ENCODE data around the gene SCFD2.

Gene SCFD2

DNA sequence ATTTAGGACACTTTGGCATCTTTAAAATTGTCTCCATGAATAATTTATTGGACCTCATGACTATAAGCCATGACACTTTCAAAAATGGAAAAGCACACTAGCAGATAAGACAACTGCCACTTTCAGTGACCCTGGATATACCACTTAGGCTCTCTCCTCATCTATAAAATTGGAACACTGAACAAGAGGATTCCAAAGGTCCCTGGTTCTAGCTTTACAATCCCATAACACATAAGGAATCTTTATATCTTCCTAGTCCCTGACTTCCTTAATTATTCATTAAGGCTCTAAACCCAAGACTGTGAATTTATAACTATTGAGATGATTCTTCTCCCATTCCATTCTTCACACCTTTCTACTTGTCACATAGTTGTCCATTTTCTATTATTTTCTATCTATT lies 190.2 kb downstream of the SCFD2 start:
- TF ChIP-seq, protein P1, sequence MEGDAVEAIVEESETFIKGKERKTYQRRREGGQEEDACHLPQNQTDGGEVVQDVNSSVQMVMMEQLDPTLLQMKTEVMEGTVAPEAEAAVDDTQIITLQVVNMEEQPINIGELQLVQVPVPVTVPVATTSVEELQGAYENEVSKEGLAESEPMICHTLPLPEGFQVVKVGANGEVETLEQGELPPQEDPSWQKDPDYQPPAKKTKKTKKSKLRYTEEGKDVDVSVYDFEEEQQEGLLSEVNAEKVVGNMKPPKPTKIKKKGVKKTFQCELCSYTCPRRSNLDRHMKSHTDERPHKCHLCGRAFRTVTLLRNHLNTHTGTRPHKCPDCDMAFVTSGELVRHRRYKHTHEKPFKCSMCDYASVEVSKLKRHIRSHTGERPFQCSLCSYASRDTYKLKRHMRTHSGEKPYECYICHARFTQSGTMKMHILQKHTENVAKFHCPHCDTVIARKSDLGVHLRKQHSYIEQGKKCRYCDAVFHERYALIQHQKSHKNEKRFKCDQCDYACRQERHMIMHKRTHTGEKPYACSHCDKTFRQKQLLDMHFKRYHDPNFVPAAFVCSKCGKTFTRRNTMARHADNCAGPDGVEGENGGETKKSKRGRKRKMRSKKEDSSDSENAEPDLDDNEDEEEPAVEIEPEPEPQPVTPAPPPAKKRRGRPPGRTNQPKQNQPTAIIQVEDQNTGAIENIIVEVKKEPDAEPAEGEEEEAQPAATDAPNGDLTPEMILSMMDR (IDR thresholded peaks at IDR 0.05; ENCODE audit: borderline replicate concordance, extremely low read depth, low read length, poor library complexity, severe bottlenecking) = no peak
- TF ChIP-seq EZH2 (IDR thresholded peaks at IDR 0.05; ENCODE audit: borderline replicate concordance, low read depth, low read length, severe bottlenecking) = no peak
- H3K27ac ChIP-seq (ENCODE audit: low read length) = no peak overlapping the region
- H3K9ac ChIP-seq (ENCODE audit: low read depth, low read length) = no peak overlapping the region
- no peaks in the 10 kb centered on the region for H3K36me3 ChIP-seq (ENCODE audit: insufficient read depth, low read length)
- no peaks in the 10 kb centered on the region for H3K27me3 ChIP-seq (ENCODE audit: insufficient read depth, low read length, poor library complexity)
- H4K20me1 ChIP-seq (ENCODE audit: insufficient read depth, low read length) = no peaks in the 10 kb centered on the region
- DNase-seq (no peak), ATAC-seq (ENCODE audit: insufficient read depth, low read depth) (no peak)
- H3K79me2 ChIP-seq (ENCODE audit: insufficient read depth, low read length) = no peaks in the 10 kb centered on the region
- peaks cover 15% of the 10 kb centered on the region for H3K4me1 ChIP-seq (ENCODE audit: insufficient read depth, low read length)
- H3K4me3 ChIP-seq (ENCODE audit: low read depth in 1 of 2, low read length in 2 of 2) = no peak overlapping the region
- H3K4me2 ChIP-seq (ENCODE audit: insufficient read depth, low read length) = no peak overlapping the region
- no peak overlapping the region for H2AFZ ChIP-seq (ENCODE audit: low read depth, low read length)
- H3K9me3 ChIP-seq (ENCODE audit: insufficient read depth, low read length, severe bottlenecking) = peaks cover 4% of the 10 kb centered on the region

DNA sequence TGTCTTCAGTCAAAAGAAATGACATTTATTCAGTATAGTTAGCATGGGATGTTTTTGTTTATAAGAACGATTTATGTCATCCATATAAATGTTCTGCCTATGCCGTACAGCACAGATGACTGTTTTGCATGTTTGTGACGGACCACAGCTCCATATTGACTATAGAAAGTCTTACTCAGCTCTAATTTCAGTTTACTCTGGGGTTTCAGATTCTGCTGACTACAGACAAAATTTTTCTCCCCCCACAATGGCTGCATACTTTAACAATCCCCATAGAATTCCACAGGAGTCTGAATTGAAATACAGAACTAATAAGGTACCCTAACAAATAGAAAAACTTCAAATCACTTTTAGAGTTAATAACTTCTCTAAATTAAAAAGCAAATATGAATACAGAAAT lies 191.0 kb downstream of the SCFD2 start:
- peaks cover 4% of the 10 kb centered on the region for H3K9me3 ChIP-seq (ENCODE audit: insufficient read depth, low read length, severe bottlenecking)

DNA sequence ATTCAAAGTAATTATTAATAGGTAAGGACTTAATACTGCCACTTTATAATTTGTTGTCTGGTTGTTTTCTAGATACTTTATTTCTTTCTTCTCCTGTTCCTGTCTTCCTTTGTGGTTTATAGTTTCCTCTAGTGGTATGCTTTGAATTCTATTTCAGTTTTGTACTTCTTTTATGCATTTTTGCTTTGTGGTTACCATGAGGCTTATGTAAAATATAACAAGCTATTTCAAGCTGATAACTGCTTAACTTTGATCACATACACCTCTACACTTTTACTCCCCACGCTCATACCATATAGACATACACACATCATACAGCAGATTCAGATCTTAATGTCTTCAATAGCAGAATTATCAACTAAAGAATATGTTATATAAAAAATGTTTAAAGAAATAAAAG lies 192.3 kb downstream of the SCFD2 start:
- H4K20me1 ChIP-seq (ENCODE audit: insufficient read depth, low read length) = no peaks in the 10 kb centered on the region
- no peak overlapping the region for H2AFZ ChIP-seq (ENCODE audit: low read depth, low read length)
- H3K27ac ChIP-seq (ENCODE audit: low read length) = no peak overlapping the region
- H3K4me2 ChIP-seq (ENCODE audit: insufficient read depth, low read length) = no peak overlapping the region
- ATAC-seq (ENCODE audit: insufficient read depth, low read depth) = peak; percentile 95
- H3K9me3 ChIP-seq (ENCODE audit: insufficient read depth, low read length, severe bottlenecking) = peaks cover 4% of the 10 kb centered on the region
- H3K79me2 ChIP-seq (ENCODE audit: insufficient read depth, low read length) = no peaks in the 10 kb centered on the region
- H3K9ac ChIP-seq (ENCODE audit: low read depth, low read length) = no peak overlapping the region
- H3K36me3 ChIP-seq (ENCODE audit: insufficient read depth, low read length) = no peaks in the 10 kb centered on the region
- no peak for DNase-seq
- peaks cover 15% of the 10 kb centered on the region for H3K4me1 ChIP-seq (ENCODE audit: insufficient read depth, low read length)
- H3K27me3 ChIP-seq (ENCODE audit: insufficient read depth, low read length, poor library complexity) = no peaks in the 10 kb centered on the region
- H3K4me3 ChIP-seq (ENCODE audit: low read depth in 1 of 2, low read length in 2 of 2) = no peak overlapping the region
- TF ChIP-seq, protein P1 (IDR thresholded peaks at IDR 0.05; ENCODE audit: borderline replicate concordance, extremely low read depth, low read length, poor library complexity, severe bottlenecking) = no peak
- no peak for TF ChIP-seq EZH2 (IDR thresholded peaks at IDR 0.05; ENCODE audit: borderline replicate concordance, low read depth, low read length, severe bottlenecking)

More for the DNA sequence above, 191.0 kb downstream of the SCFD2 start:
- DNase-seq (no peak), ATAC-seq (ENCODE audit: insufficient read depth, low read depth) (no peak)
- Histone ChIP-seq H3K27me3 (ENCODE audit: insufficient read depth, low read length, poor library complexity) (no peaks in the 10 kb centered on the region), H3K4me2 (ENCODE audit: insufficient read depth, low read length) (no peak overlapping the region), H4K20me1 (ENCODE audit: insufficient read depth, low read length) (no peaks in the 10 kb centered on the region), H3K9ac (ENCODE audit: low read depth, low read length) (no peak overlapping the region), H3K4me3 (ENCODE audit: low read depth in 1 of 2, low read length in 2 of 2) (no peak overlapping the region), H3K4me1 (ENCODE audit: insufficient read depth, low read length) (peaks cover 15% of the 10 kb centered on the region), H3K27ac (ENCODE audit: low read length) (no peak overlapping the region), H3K79me2 (ENCODE audit: insufficient read depth, low read length) (no peaks in the 10 kb centered on the region), H3K36me3 (ENCODE audit: insufficient read depth, low read length) (no peaks in the 10 kb centered on the region), H2AFZ (ENCODE audit: low read depth, low read length) (no peak overlapping the region)
- TF ChIP-seq EZH2 (IDR thresholded peaks at IDR 0.05; ENCODE audit: borderline replicate concordance, low read depth, low read length, severe bottlenecking) = no peak
- TF ChIP-seq, protein P1 (IDR thresholded peaks at IDR 0.05; ENCODE audit: borderline replicate concordance, extremely low read depth, low read length, poor library complexity, severe bottlenecking) = no peak

DNA sequence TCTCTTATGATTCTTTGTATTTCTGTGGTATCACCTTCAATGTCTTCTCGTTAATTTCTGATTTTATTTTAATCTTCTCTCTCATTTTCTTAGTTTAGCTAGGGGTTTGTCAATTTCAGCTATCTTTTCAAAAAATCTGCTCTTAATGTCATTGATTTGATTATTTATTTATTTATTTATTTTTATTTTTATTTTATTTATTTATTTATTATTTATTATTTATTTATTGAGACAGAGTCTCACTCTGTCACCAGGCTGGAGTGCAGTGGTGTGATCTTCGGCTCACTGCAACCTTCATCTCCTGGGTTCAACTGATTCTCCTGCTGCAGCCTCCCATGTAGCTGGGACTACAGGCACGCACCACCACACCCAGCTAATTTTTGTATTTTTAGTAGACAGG lies 194.1 kb downstream of the SCFD2 start:
- ATAC-seq (ENCODE audit: insufficient read depth, low read depth) (no peak), DNase-seq (no peak)
- Histone ChIP-seq H4K20me1 (ENCODE audit: insufficient read depth, low read length) (no peaks in the 10 kb centered on the region), H3K4me2 (ENCODE audit: insufficient read depth, low read length) (no peak overlapping the region), H3K4me3 (ENCODE audit: low read depth in 1 of 2, low read length in 2 of 2) (no peak overlapping the region), H3K79me2 (ENCODE audit: insufficient read depth, low read length) (no peaks in the 10 kb centered on the region), H3K36me3 (ENCODE audit: insufficient read depth, low read length) (no peaks in the 10 kb centered on the region), H2AFZ (ENCODE audit: low read depth, low read length) (no peak overlapping the region), H3K27ac (ENCODE audit: low read length) (no peak overlapping the region), H3K9me3 (ENCODE audit: insufficient read depth, low read length, severe bottlenecking) (no peaks in the 10 kb centered on the region), H3K9ac (ENCODE audit: low read depth, low read length) (no peak overlapping the region), H3K4me1 (ENCODE audit: insufficient read depth, low read length) (peaks cover 15% of the 10 kb centered on the region), H3K27me3 (ENCODE audit: insufficient read depth, low read length, poor library complexity) (no peaks in the 10 kb centered on the region)
- TF ChIP-seq EZH2 (IDR thresholded peaks at IDR 0.05; ENCODE audit: borderline replicate concordance, low read depth, low read length, severe bottlenecking) = no peak
- TF ChIP-seq, protein P1 (IDR thresholded peaks at IDR 0.05; ENCODE audit: borderline replicate concordance, extremely low read depth, low read length, poor library complexity, severe bottlenecking) = no peak

All from DND-41 (cell line).